Measurements from ENCODE around the gene EXPH5.

- no peak for TF ChIP-seq CTCF (tag by site-specific recombination; IDR thresholded peaks at IDR 0.05)
- TF ChIP-seq, protein P1, sequence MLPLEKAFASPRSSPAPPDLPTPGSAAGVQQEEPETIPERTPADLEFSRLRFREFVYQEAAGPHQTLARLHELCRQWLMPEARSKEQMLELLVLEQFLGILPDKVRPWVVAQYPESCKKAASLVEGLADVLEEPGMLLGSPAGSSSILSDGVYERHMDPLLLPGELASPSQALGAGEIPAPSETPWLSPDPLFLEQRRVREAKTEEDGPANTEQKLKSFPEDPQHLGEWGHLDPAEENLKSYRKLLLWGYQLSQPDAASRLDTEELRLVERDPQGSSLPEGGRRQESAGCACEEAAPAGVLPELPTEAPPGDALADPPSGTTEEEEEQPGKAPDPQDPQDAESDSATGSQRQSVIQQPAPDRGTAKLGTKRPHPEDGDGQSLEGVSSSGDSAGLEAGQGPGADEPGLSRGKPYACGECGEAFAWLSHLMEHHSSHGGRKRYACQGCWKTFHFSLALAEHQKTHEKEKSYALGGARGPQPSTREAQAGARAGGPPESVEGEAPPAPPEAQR (tag by site-specific recombination; IDR thresholded peaks at IDR 0.05): no peak
- no peak for TF ChIP-seq ZNF692 (tag by site-specific recombination; IDR thresholded peaks at IDR 0.05)
- TF ChIP-seq ZNF629 (tag by site-specific recombination; IDR thresholded peaks at IDR 0.05): no peak
- no peak for TF ChIP-seq ZNF830 (tag by site-specific recombination; IDR thresholded peaks at IDR 0.05; ENCODE audit: low read depth)
- no peak for TF ChIP-seq ZNF398 (tag by site-specific recombination; IDR thresholded peaks at IDR 0.05)
- TF ChIP-seq TRIM28 (IDR thresholded peaks at IDR 0.05; ENCODE audit: borderline replicate concordance, low read length): no peak
- TF ChIP-seq ZNF701 (tag by site-specific recombination; IDR thresholded peaks at IDR 0.05): no peak
- TF ChIP-seq ELK4 (IDR thresholded peaks at IDR 0.05; ENCODE audit: borderline replicate concordance, low read depth, low read length): no peak
- TF ChIP-seq ZNF280C (tag by site-specific recombination; IDR thresholded peaks at IDR 0.05): no peak
- TF ChIP-seq ZNF302 (tag by site-specific recombination; IDR thresholded peaks at IDR 0.05; ENCODE audit: low read depth): no peak
- no peak for TF ChIP-seq ZNF791 (tag by site-specific recombination; IDR thresholded peaks at IDR 0.05)
- no peak for TF ChIP-seq YY1 (tag by site-specific recombination; IDR thresholded peaks at IDR 0.05)
- TF ChIP-seq KLF16 (tag by site-specific recombination; IDR thresholded peaks at IDR 0.05): no peak
These were observed 77.4 kb downstream of the EXPH5 start for GRCh38 chr11:108516125-108516524.
